GM12892 (cell line): ENCODE data around the gene NRXN3.

Experiments used
- POLR2A ChIP-seq: IDR thresholded peaks from 2 replicates; pipeline ENCODE4 v1.6.1; 2011; ENCODE audit warnings: low read depth, low read length, control low read depth
- TAF1 ChIP-seq: IDR thresholded peaks from 2 replicates; pipeline ENCODE4 v1.6.1; 2011; ENCODE audit warnings: low read depth, mild to moderate bottlenecking, control low read depth, low read length, borderline replicate concordance

GRCh38 chr14:79354336-79354735 is 1184.2 kb downstream of the NRXN3 start:
- TF ChIP-seq TAF1 = no peak
- TF ChIP-seq POLR2A = no peak
